HEK293 (cell line): ENCODE results near the gene RHOBTB3.

Experiments used
- BCL11A ChIP-seq: fragments of 450-650 bp; formaldehyde crosslinking; IDR thresholded peaks from 2 replicates; pipeline ENCODE4 v1.5.1; 2016; ENCODE audit warnings: low read depth, missing biosample characterization, missing genetic modification characterization
- GLI4 ChIP-seq: fragments of 450-650 bp; formaldehyde crosslinking; IDR thresholded peaks from 2 replicates; pipeline ENCODE4 v1.5.1; 2016; ENCODE audit warnings: missing biosample characterization, missing genetic modification characterization
- GLIS1 ChIP-seq: fragments of 450-650 bp; formaldehyde crosslinking; IDR thresholded peaks from 2 replicates; pipeline ENCODE4 v1.5.1; 2016; ENCODE audit warnings: missing biosample characterization, missing genetic modification characterization
- REPIN1 ChIP-seq: fragments of 450-650 bp; formaldehyde crosslinking; IDR thresholded peaks from 2 replicates; pipeline ENCODE4 v1.5.1; 2017; ENCODE audit warnings: missing biosample characterization, missing genetic modification characterization, low read depth
- SETDB1 ChIP-seq: IDR thresholded peaks from one replicate; pipeline ENCODE4 v1.6.1; 2017; ENCODE audit warnings: mild to moderate bottlenecking, low read length, moderate library complexity, mixed read lengths; ENCODE audit not compliant: insufficient read length
- SP3 ChIP-seq: fragments of 450-650 bp; formaldehyde crosslinking; IDR thresholded peaks from 2 replicates; pipeline ENCODE4 v1.5.1; 2016; ENCODE audit warnings: missing biosample characterization, missing genetic modification characterization
- WT1 ChIP-seq: fragments of 450-650 bp; formaldehyde crosslinking; IDR thresholded peaks from 2 replicates; pipeline ENCODE4 v1.5.1; 2016; ENCODE audit warnings: missing biosample characterization, missing genetic modification characterization
- ZBTB1 ChIP-seq: fragments of 450-650 bp; formaldehyde crosslinking; IDR thresholded peaks from 2 replicates; pipeline ENCODE4 v1.5.1; 2016; ENCODE audit warnings: missing biosample characterization, missing genetic modification characterization
- ZEB2 ChIP-seq: fragments of 450-650 bp; formaldehyde crosslinking; IDR thresholded peaks from 2 replicates; pipeline ENCODE4 v1.5.1; 2016; ENCODE audit warnings: missing biosample characterization, missing genetic modification characterization
- ZNF114 ChIP-seq: fragments of 450-650 bp; formaldehyde crosslinking; IDR thresholded peaks from 2 replicates; pipeline ENCODE4 v1.5.0; 2017; ENCODE audit warnings: missing biosample characterization, missing genetic modification characterization
- ZNF157 ChIP-seq: fragments of 450-650 bp; formaldehyde crosslinking; IDR thresholded peaks from 2 replicates; pipeline ENCODE4 v1.5.1; 2016; ENCODE audit warnings: missing biosample characterization, missing genetic modification characterization
- ZNF174 ChIP-seq: fragments of 450-650 bp; formaldehyde crosslinking; IDR thresholded peaks from 2 replicates; pipeline ENCODE4 v1.5.0; 2017; ENCODE audit warnings: missing biosample characterization, mild to moderate bottlenecking, missing genetic modification characterization
- ZNF175 ChIP-seq: fragments of 450-650 bp; formaldehyde crosslinking; IDR thresholded peaks from 2 replicates; pipeline ENCODE4 v1.5.1; 2016; ENCODE audit warnings: missing biosample characterization, missing genetic modification characterization
- ZNF19 ChIP-seq: fragments of 450-650 bp; formaldehyde crosslinking; IDR thresholded peaks from 2 replicates; pipeline ENCODE4; 2016; ENCODE audit warnings: missing biosample characterization, missing genetic modification characterization, low read depth
- ZNF211 ChIP-seq: fragments of 450-650 bp; formaldehyde crosslinking; IDR thresholded peaks from 2 replicates; pipeline ENCODE4 v1.5.1; 2016; ENCODE audit warnings: low read depth, missing biosample characterization, missing genetic modification characterization
- ZNF223 ChIP-seq: fragments of 450-650 bp; formaldehyde crosslinking; IDR thresholded peaks from 2 replicates; pipeline ENCODE4 v1.5.1; 2016; ENCODE audit warnings: missing biosample characterization, missing genetic modification characterization
- ZNF274 ChIP-seq, 2 experiments: fragments of 200-500 bp in 1 of 2; fragments of 450-650 bp in 1 of 2; sonication (Bioruptor generic) in 1 of 2; formaldehyde crosslinking in 1 of 2; IDR thresholded peaks; 2 replicates each; pipeline versions ENCODE4 v1.5.1 to v1.6.1; 2014 to 2016; ENCODE audit warnings: borderline replicate concordance in 1 of 2, inconsistent platforms in 1 of 2, low read length in 1 of 2, missing biosample characterization in 1 of 2, missing genetic modification characterization in 1 of 2
- ZNF423 ChIP-seq: fragments of 450-650 bp; formaldehyde crosslinking; IDR thresholded peaks from 2 replicates; pipeline ENCODE4 v1.5.1; 2016; ENCODE audit warnings: missing biosample characterization, missing genetic modification characterization
- ZNF518A ChIP-seq: fragments of 450-650 bp; formaldehyde crosslinking; conservative IDR thresholded peaks from 2 replicates; pipeline ENCODE4 v1.5.1; 2016; ENCODE audit warnings: low read depth, missing biosample characterization, missing genetic modification characterization
- ZNF585B ChIP-seq: fragments of 450-650 bp; formaldehyde crosslinking; IDR thresholded peaks from 2 replicates; pipeline ENCODE4 v1.5.1; 2016; ENCODE audit warnings: missing biosample characterization, missing genetic modification characterization
- ZNF645 ChIP-seq: fragments of 450-650 bp; formaldehyde crosslinking; IDR thresholded peaks from 2 replicates; pipeline ENCODE4; 2016; ENCODE audit warnings: missing biosample characterization, missing genetic modification characterization
- ZNF658 ChIP-seq: fragments of 450-650 bp; formaldehyde crosslinking; IDR thresholded peaks from 2 replicates; pipeline ENCODE4; 2016; ENCODE audit warnings: missing biosample characterization, missing genetic modification characterization
- ZNF677 ChIP-seq: fragments of 450-650 bp; IDR thresholded peaks from 2 replicates; pipeline ENCODE4 v1.5.0; 2018; ENCODE audit warnings: missing biosample characterization, mild to moderate bottlenecking, missing genetic modification characterization, moderate library complexity
- ZNF76 ChIP-seq: fragments of 450-650 bp; formaldehyde crosslinking; IDR thresholded peaks from 2 replicates; pipeline ENCODE4; 2016; ENCODE audit warnings: low read depth, missing biosample characterization, missing genetic modification characterization, borderline replicate concordance
- ZNF830 ChIP-seq: fragments of 450-650 bp; IDR thresholded peaks from 2 replicates; pipeline ENCODE4 v1.5.0; 2018; ENCODE audit warnings: missing biosample characterization, missing genetic modification characterization, low read depth, mild to moderate bottlenecking, moderate library complexity
- TF ChIP-seq, protein P1 (sequence below): fragments of 450-650 bp; formaldehyde crosslinking; IDR thresholded peaks from 2 replicates; pipeline ENCODE4 v1.5.1; 2016; ENCODE audit warnings: missing biosample characterization, missing genetic modification characterization
- TF ChIP-seq, protein P2 (sequence below): fragments of 450-650 bp; formaldehyde crosslinking; IDR thresholded peaks from 2 replicates; pipeline ENCODE4 v1.5.1; 2016; ENCODE audit warnings: missing biosample characterization, missing genetic modification characterization

RHOBTB3 gene

DNA sequence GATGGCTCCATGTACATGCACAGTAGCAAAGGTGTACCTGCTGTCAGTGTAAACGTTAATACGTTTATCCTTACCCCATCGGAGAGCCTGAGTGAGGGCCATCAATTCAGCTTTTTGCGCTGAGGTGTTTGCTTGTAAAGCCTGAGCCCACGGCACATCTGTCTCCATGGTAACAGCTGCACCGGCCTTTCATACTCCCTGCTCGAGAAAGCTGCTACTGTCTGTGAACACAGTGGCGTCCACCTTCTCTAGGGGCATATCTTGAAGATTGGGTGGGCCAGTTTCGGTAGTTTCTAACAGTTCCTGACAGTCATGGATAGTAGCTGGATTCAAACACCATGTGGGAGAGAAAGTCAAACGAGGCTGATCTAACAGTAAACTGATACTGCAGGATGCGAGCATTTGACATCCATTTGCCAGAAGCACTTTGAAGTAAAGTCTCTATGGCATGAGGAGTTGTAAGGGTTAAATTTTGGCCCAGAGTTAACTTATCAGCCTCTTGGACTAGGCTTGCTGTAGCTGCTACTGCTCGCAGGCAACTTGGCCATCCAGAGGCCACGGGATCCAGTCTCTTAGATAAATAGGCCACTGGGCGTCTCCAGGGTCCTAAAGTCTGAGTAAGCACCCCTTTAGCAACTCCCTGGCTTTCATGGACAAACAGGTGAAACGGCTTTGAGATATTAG, 21.0 kb upstream of the RHOBTB3 start (continued):
- TF ChIP-seq, protein P1, sequence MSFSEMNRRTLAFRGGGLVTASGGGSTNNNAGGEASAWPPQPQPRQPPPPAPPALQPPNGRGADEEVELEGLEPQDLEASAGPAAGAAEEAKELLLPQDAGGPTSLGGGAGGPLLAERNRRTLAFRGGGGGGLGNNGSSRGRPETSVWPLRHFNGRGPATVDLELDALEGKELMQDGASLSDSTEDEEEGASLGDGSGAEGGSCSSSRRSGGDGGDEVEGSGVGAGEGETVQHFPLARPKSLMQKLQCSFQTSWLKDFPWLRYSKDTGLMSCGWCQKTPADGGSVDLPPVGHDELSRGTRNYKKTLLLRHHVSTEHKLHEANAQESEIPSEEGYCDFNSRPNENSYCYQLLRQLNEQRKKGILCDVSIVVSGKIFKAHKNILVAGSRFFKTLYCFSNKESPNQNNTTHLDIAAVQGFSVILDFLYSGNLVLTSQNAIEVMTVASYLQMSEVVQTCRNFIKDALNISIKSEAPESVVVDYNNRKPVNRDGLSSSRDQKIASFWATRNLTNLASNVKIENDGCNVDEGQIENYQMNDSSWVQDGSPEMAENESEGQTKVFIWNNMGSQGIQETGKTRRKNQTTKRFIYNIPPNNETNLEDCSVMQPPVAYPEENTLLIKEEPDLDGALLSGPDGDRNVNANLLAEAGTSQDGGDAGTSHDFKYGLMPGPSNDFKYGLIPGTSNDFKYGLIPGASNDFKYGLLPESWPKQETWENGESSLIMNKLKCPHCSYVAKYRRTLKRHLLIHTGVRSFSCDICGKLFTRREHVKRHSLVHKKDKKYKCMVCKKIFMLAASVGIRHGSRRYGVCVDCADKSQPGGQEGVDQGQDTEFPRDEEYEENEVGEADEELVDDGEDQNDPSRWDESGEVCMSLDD (tag by site-specific recombination), result peak; percentile 46; the same call in 1 of the 2 replicates
- no peak for TF ChIP-seq ZNF157 (tag by site-specific recombination)
- no peak for TF ChIP-seq ZNF223 (tag by site-specific recombination)
- TF ChIP-seq ZNF174, result no peak
- TF ChIP-seq ZBTB1 (tag by site-specific recombination), result no peak
- TF ChIP-seq ZEB2 (tag by site-specific recombination), result 0 out of 2 replicates have a peak, but pooled peaks have one; percentile 13
- no peak for TF ChIP-seq ZNF76 (tag by site-specific recombination)
- 0 out of 2 replicates have a peak, but pooled peaks have one; percentile 11 for TF ChIP-seq SP3
- TF ChIP-seq ZNF423 (tag by site-specific recombination), result no peak
- no peak for TF ChIP-seq ZNF274 (IDR thresholded peaks at IDR 0.05; ENCODE audit: low read length)
- TF ChIP-seq ZNF274 (tag by site-specific recombination; IDR thresholded peaks at IDR 0.05; ENCODE audit: borderline replicate concordance), result no peak
- TF ChIP-seq SETDB1, result peak; percentile 22
- no peak for TF ChIP-seq ZNF19 (tag by site-specific recombination)
- TF ChIP-seq, protein P2, sequence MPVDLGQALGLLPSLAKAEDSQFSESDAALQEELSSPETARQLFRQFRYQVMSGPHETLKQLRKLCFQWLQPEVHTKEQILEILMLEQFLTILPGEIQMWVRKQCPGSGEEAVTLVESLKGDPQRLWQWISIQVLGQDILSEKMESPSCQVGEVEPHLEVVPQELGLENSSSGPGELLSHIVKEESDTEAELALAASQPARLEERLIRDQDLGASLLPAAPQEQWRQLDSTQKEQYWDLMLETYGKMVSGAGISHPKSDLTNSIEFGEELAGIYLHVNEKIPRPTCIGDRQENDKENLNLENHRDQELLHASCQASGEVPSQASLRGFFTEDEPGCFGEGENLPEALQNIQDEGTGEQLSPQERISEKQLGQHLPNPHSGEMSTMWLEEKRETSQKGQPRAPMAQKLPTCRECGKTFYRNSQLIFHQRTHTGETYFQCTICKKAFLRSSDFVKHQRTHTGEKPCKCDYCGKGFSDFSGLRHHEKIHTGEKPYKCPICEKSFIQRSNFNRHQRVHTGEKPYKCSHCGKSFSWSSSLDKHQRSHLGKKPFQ (tag by site-specific recombination), result no peak
- no peak for TF ChIP-seq ZNF830 (tag by site-specific recombination)
- no peak for TF ChIP-seq ZNF211 (tag by site-specific recombination)
- TF ChIP-seq REPIN1, result no peak
- no peak for TF ChIP-seq ZNF658 (tag by site-specific recombination)
- TF ChIP-seq ZNF677 (tag by site-specific recombination), result no peak
- no peak for TF ChIP-seq ZNF585B (tag by site-specific recombination)
- TF ChIP-seq ZNF645 (tag by site-specific recombination), result no peak
- no peak for TF ChIP-seq ZNF518A (tag by site-specific recombination)
- TF ChIP-seq WT1 (tag by site-specific recombination), result no peak
- TF ChIP-seq ZNF114 (tag by site-specific recombination), result no peak
- no peak for TF ChIP-seq ZNF175 (tag by site-specific recombination)
- TF ChIP-seq GLI4 (tag by site-specific recombination), result no peak
- no peak for TF ChIP-seq GLIS1 (tag by site-specific recombination)
- no peak for TF ChIP-seq BCL11A (tag by site-specific recombination)
